Tibial nerve (tissue), 3 donors: ENCODE results near the gene HIPK2.

Experiments used
- CTCF ChIP-seq, 5 experiments: fragments of 200-600 bp in 3 of 5; fragments of 450-650 bp in 2 of 5; sonication (generic) in 3 of 5; IDR thresholded peaks; one replicate each; pipeline ENCODE4 v1.5.1; 2016 to 2019; ENCODE audit warnings: antibody characterized with exemption in 5 of 5, mild to moderate bottlenecking in 3 of 5, moderate library complexity in 2 of 5
- POLR2A ChIP-seq, 2 donors: fragments of 450-650 bp; IDR thresholded peaks; one replicate each; pipeline ENCODE4 v1.6.1; 2017; ENCODE audit warnings: antibody characterized with exemption in 2 of 2, mild to moderate bottlenecking in 2 of 2, moderate library complexity in 2 of 2

- TF ChIP-seq CTCF (IDR thresholded peaks at IDR 0.05) (no peak), POLR2A (IDR thresholded peaks at IDR 0.05) (no peak)
These were observed 116.8 kb downstream of the HIPK2 start for GRCh38 chr7:139661043-139661440.
